Cerebellar cortex (tissue), 1 donor: Measurements from ENCODE around the gene FTSJ1.
"Not testable (repeated sequence)": the region's sequence is repeated elsewhere in the genome, so short reads cannot be mapped to it uniquely, and the experiment has no call there.

Source experiments
- DNase-seq: peaks from one replicate; pipeline ENCODE4 v3.0.0-alpha.2; 2015; ENCODE audit warnings: low spot score

The FTSJ1 gene

DNA sequence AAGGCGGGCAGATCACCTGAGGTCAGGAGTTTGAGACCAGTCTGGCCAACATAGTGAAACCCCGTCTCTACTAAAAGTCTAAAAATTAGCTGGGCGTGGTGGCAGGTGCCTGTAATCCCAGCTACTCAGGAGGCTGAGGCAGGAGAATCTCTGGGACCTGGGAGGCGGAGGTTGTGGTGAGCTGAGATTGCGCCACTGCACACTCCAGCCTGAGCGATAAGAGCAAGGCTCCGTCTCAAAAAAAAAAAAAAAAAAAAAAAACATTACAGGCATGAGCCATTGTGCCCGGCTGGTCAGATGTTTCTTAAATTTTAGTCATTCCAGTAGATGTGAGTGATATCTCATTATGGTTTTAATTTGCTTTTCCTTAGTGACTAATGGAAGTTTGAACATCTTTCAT is 49.9 kb downstream of the FTSJ1 start:
- not testable (repeated sequence) for DNase-seq

DNA sequence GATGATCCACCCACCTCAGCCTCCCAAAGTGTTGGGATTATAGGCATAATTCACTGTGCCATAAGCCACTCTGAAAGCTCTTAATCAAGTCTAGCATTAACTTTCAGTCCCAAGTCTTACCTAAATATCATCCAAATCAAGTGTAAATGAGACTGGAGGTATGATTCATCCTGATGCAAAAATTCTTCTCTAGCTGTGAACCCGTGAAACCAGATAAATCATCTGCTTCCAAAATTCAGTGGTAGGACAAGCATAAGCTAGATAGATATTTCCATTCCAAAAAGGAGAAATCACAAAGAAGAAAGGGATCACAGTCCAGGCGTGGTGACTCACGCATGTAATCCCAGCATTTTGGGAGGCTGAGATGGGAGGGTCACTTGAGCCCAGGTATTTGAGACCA is 54.7 kb downstream of the FTSJ1 start:
- DNase-seq, result no peak

DNA sequence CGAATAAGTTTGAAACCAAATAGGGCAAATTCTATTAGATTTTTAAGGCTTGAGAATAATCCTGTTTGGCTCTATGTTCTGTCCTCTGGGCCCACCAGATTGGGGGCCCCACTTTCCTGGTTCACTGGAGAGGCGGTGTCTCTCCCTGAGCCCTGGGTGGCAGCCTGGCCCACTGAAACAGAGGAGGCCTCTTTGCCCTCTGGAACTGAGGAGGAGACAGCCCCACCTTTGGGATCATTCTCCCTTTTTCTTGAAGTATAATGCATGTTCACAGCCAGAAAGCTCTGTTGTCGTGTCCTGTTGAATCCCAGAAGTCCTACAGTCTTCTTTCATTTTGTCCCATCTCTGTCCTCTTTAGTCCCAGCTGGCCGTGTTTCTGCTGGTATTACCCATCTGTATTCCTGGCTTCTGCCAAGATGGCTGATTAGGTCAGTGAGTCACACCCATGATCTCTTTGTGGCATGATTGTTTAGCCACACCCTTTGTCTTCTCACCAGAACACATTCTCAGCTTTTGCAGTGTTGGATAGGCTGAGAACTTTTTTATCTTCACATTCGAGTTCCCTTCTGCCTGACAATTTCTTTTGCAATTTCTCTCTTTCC is 55.5 kb downstream of the FTSJ1 start:
- no peak for DNase-seq

DNA sequence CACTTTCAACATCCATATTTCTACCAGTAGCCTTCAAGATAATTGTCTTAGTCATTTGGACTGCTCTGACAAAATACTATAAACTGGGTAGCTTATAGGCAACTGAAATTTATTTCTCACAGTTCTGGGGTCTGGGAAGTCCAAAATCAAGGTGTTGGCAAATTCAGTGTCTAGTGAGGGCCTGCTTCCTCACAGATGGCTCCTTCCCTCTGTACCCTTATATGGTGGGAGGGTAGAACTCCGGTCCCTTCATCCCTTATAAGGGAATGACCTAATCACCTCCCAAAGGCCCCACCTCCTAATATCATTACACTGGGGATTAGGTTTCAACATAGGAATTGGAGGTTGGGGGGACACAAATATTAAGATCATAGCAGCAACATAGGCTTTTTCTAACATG is 56.2 kb downstream of the FTSJ1 start:
- DNase-seq, result no peak

DNA sequence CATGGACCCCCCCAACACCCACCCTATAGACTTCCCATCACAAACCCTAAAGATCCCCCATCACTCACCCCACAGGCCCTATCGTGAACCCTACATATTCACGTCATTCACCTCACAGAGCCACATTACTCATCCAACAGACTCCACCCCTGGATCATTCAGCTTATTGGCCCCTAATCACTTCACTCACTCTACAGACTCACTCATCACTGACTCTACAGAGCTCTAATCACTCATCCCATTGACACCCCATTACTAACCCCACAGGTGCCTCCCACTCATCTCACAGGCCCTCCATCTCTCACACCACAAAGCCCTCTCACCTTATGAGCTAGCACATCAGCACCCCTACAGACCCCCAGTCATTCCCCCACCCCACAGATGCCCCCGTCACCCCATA is 57.2 kb downstream of the FTSJ1 start:
- no peak for DNase-seq
